Measurements from ENCODE around the gene ADK.
"Not testable (repeated sequence)": the region's sequence is repeated elsewhere in the genome, so short reads cannot be mapped to it uniquely, and the experiment has no call there.

ADK gene

DNA sequence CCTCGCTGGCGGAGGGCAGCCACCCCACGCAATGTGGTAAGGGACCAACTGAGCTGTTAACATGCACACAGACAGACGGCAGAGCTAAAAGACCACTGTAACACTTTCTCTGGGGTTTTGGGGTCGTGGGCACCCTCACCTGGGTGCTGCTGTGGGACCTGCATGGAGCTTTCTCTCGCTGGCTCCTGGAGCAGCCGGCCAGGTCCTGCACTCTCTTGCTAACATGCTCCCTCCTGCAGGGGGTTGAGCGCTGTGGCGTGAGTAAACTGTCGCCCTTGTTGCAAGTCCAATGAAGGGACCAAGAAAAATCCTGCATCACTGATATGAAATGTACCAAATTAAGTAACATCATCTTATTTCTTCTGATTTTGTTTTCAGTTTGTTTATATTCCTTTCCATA lies 92.0 kb downstream of the ADK start:
- no peak for DNase-seq (ENCODE audit: low read depth)

DNA sequence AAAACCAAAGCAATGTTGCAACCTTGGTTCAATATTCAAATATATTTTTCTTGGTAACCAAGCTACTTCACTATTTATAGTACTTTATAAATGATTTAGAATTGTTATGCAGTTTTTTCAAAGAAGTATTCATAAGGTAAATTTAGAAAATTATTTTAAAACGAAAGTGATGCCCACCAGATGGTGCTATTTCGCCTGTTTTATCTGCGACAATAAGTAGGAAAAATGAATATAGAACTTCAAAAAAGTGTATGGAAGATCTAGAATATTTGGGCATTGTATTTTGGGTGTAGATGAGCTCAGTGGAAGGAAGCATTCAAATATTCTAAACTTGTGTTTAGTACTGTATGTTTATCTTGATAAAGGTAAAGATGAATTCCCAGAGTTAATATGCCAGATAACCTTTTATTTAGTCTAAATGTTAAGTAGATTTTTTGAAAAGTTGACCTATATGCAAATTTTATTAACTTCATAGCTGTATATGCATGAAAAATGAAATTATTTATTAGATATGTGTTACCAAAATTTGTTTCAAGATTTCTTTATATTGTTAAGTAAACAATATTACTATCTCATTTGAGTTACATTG lies 93.2 kb downstream of the ADK start:
- DNase-seq (ENCODE audit: low read depth) = no peak

DNA sequence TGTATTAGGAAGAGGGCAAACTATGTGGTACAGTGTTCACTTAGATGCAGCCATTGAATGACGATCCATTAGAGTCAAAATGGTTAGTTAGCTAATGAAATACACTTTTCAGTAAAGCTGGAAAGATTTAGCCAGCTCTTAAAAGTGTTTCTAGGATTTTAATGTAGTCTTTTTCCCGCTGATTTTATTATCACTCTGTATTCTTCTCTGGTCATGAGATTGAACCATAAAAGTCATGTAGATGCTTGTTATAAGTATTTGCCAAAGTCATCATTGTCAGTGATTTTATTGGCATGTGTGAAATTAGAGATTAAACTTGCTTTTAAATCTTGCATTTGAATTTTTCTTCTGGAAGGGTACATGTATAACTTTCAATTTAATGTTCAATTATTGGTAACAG lies 93.8 kb downstream of the ADK start:
- DNase-seq (ENCODE audit: low read depth) = no peak

DNA sequence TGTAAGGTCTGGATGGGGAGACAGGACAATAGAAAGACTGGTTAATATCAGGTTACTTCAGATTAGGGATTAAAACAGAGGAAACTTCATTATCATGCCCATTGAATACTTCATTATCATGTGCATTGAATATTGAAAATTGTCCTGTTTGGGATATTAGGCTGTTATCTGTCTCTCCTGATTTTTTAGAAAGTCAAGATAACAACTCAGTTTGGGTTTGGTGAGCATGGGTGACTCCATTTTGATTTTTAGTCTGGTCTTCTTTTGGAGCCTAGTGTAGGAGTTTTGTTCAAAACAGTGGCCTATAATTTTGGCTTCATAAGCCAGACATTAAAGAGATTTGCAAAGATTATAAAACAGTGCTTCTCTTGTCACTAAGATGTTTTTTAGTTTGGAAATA lies 95.5 kb downstream of the ADK start:
- DNase-seq (ENCODE audit: low read depth) = no peak

DNA sequence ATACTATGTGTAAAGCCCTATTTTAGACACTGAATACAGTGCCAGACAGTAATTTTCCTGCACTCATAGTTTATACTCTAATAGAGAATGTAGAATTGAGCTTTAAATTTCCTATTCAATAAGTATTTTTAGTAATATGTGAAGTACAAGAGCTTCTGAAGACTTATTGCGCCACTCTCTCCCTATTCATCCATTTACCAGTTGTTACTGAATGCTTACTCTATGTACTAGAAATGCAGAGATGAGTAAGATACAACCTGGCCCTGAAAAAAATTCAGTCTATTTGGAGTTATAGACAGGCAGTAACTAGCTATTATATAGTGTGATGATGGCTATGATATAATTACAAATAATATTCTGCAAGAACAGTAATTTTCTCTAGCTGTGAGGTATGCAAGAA lies 98.8 kb downstream of the ADK start:
- DNase-seq (ENCODE audit: low read depth) = no peak

DNA sequence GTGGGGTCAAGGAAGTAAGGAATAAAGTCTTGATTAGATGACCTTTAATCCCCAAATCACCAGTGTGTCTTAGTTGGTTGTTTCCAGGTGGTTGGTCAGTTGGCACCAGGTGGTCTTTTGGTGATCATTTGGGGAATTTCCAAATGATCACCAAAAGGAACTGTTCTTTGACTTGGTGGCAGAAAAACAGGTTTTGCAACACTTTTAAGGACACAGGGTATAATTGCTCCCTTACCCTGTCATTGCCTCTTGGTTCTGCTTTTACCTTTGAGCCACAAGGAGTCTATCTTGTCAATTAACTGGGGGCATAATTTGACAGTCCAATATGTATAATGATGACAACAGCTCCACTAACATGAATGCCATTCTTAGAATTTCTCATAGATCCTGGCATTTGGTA lies 104.2 kb downstream of the ADK start:
- DNase-seq (ENCODE audit: low read depth) = no peak

DNA sequence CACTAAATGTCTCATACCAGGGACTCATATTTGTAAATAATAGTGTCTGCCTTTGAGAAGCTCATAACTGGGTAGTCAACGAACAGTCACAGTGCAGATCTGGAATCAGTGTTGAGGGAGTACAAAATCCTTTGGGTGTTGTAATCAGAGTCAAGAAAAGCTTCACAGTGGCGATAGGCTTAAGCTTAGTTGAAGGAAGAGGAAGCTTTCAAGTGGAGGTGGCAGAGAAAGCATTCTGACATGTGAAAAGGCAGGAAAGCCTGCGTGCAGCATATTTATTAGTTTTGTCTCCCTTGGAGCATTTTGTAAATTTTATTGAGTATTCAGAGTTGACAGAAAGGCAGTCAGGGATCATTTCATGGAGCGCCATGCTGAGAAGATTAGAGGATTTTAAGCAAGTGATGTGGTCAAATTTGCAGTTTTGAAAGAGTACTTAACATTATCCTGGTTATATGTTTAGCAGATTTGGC lies 104.9 kb downstream of the ADK start:
- DNase-seq (ENCODE audit: low read depth) = no peak

DNA sequence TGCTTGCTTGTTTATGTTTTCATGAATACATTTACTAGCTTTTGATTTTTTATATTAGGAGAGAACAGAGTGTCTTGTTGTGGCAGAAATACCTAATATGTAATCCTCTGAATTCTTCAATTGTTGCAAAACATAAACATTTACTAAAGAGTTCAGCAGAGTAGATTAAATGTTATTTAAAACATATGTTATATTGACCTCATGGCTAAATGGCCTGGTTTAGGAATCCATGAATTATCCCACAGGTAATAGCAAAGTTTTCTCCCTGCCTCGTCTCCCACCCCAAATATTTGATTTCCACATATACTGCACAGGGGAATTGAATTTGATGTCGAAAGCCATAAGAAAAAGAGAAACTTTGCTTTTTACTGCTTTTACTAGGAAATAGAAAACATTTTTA lies 111.8 kb downstream of the ADK start:
- no peak for DNase-seq (ENCODE audit: low read depth)

DNA sequence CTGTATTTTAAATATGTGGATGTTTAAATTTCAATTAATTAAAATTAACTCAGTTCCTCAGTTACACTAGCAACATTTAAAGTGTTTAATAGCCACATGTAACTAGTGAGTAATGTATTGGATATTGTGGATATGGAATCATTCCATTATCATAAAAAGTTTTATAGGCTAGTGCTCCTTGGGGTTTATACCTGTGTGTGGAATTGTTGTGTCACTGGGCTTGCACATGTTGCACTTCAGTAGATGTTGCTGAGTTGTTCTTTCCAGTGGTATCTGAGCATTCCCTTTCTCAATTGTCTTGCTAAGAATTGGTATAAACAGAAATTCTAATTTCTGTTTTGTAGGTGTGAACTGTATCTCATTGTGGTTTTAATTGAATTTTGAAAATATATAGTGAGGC lies 113.0 kb downstream of the ADK start:
- DNase-seq (ENCODE audit: low read depth) = no peak

DNA sequence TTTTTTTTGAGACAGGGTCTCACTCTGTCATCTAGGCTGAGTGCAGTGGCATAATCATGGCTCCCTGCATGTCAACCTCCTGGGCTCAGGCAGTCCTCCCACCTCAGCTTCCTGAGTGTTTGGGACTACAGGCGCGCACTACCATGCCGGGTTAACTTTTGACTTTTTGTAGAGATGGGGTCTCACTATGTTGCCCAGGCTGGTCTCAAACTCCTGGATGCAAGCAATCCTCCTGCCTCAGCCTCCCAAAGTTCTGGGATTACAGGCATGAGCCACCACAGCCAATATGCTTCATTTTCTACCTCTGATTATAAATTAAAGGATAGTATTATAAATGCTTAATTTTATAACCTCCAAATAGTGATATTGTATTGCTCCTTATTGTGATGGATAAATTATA lies 121.3 kb downstream of the ADK start:
- DNase-seq (ENCODE audit: low read depth) = no peak

DNA sequence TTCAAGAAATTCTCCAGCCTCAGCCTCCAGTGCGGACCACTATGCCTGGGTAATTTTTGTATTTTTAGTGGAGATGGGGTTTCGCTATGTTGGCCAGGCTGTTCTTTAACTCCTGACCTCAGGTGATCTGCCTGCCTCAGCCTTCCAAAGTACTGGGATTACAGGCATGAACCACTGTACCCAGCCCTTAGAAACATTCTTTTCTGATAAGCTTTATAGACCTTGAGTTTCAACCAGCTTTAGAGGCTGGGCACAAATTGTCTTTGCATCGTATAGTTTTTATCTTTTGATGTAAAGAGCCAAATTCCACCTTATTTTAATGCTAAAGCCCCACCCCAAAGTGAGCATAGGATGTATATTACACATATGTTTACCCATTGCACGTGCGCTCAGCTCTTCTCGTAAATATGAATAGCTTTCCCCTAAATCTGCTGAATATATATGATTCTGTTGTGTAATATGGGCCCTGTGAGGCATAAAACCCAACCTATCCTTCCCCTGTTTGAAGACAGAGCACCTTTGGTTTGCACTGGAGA lies 124.8 kb downstream of the ADK start:
- DNase-seq (ENCODE audit: low read depth) = no peak

DNA sequence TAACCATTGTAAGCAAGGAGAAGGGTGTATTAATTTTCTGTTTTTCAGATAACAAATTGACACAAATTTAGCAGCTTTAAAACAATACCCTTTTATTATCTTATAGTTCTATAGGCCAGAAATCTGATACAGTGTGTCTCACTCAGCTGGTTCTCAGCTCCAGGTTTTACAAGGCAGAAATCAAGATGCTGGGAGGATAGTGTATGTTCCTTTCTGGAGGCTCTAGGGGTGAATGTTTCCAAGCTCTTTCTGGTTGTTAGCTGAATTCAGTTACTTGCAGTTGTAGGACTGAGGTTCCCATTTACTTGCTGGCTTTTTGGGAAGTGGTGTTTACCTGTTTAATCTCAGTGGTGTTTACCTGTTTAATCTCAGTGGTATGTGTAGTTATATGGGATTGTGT lies 125.4 kb downstream of the ADK start:
- no peak for DNase-seq (ENCODE audit: low read depth)

DNA sequence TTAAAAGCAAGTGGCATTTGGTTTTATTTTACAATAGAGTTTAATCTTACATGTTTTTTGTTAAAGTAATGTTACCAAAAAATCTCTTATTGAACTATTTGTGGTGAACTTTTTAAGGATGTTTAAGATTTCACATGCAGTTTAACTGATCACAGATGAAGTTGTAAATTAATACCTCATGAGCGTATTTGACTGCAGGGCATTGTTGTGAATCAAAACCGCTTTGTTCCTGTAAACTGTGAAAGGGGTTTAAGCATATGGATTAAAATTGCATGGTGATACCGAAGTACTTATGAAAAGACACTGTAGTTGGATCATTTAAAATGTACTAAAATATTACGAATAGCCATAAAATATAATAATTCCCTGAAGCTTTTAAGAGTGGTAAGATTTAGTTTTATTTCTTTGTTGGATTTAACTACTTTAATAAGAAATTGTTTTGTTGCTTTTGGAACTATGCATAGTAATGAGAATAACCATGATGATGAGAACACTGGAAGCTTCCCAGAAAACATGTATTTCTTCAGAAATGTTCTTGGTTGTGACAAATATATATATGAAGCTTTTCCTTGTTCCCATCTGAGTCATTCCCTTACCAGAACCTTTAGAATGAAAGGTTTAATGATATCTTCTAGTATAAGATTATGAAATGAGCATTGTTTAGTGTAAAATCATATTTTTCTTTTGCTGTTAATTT lies 131.3 kb downstream of the ADK start:
- peak; percentile 28 for DNase-seq (ENCODE audit: low read depth)

DNA sequence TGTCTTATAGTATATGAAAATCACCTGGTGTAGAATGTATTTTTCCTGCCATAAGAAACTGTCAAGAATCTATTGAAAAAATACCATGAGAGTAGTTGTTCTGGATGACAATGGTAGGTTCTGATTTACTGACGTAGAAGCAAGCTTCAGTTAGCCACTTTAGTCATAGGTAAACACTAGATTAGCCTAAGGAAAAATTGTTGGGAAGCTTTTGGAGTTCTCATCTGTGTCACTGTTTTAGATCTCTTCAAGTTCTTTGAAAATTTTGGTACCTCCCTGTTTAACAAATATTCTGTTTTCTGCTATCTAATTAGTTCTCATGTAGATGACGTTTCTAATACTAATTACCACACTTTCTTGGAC lies 131.8 kb downstream of the ADK start:
- DNase-seq (ENCODE audit: low read depth) = no peak

DNA sequence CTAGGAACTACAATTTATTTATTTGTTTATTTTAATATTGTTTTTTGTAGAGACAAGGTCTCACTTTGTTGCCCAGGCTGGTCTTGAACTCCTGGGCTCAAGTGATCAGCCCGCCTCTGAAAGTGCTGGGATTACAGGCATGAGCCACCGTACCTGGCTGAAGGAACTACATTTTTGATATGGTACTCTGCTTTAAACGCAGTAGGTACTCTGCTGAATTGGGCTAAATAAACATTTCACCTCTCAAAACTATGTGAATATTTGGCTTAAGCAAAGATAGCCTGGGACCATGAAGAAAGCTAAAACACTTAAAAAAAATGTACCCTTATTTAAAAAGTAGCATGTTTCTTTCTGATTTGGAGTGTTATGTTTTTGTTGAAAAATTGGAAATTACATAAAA lies 138.2 kb downstream of the ADK start:
- DNase-seq (ENCODE audit: low read depth) = no peak

DNA sequence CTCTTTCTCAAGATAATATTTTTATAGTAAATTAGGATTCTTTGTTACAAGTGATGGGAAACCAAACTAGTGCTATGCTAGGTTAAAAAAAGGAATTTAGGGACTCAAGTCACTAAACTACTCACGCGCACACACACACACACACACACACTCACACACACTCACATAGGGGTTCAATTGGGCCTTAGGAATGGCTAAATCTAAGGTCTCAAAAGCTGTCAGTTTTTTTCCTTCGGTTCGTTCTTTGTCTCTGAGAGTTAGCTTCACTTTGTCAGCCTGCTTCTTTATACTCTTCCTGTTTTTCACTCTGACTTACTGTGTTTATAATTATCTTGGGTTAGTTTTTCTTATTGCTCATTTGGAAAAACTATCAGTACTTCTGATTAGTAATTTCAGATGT lies 138.9 kb downstream of the ADK start:
- DNase-seq (ENCODE audit: low read depth) = no peak

DNA sequence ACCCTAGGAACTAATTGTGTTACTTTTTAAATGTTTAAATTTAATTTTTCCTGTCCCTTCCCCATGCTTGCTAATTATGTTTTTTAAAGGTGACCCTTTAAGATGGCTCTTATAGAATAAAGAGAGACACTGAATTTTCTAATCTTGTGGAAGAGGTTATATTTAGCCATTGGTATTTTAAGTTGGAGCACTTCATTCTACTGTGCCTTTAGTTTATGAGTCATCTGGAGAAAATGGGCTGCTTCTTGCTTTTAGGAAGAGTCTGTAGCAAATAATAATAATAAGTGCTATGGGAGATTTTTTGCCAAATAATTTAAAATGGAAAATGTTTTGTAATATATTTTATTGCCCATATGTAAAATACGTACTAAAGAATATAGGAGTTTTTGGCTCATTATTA lies 139.7 kb downstream of the ADK start:
- no peak for DNase-seq (ENCODE audit: low read depth)

DNA sequence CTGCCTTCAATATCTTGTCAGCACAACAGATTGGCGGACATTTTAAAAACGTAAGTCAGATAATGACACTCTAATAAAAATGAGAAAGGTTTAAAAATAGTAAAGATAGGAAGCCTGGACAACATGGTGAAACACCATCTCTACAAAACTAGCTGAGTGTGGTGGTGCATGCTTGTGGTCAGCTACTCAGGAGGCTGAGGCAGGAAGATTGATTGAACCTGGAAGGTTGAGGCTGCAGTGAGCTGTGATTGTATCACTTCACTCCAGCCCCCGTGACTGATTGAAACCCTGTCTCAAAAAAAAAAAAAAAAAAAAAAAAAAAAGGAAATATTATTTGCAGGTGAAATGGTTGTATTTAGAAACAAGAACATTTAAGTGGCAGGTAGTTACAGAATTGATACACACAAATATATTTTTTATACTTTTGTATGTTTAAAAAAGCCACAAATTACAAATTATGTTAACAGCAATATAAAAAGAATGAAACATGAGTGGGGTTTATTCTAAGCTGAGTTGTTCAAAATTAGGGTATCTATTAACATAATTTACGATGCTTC lies 141.9 kb downstream of the ADK start:
- DNase-seq (ENCODE audit: low read depth) = no peak

DNA sequence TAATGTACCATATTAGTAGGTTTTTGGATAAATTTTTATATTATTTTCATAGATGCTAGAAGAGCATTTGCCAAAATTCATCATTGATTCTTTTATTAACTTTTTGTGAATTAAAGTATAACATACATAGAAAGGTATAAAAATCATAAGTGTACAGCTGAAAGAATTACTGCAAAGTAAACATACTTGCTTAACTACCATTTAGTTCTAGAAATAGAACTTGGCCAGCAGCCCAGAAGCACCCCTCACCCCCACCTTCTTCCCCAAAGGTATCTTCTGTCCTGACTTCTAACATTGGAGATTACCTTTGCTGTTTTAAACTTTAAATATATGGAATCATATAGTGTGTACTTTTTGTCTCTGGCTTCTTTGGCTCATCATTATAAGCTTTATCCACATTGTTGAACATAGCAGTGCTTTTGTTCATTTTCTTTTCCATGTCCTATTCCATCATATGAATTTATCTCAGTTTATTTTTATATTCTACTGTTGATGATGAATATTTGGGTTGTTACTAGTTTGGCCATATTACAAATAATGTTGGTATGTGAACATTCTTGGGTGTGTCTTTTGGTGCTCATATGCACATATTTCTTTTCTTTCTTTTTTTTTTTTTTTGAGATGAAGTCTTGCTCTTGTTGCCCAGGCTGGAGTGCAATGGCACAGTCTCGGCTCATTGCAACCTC lies 142.8 kb downstream of the ADK start:
- DNase-seq (ENCODE audit: low read depth) = peak; percentile 61

DNA sequence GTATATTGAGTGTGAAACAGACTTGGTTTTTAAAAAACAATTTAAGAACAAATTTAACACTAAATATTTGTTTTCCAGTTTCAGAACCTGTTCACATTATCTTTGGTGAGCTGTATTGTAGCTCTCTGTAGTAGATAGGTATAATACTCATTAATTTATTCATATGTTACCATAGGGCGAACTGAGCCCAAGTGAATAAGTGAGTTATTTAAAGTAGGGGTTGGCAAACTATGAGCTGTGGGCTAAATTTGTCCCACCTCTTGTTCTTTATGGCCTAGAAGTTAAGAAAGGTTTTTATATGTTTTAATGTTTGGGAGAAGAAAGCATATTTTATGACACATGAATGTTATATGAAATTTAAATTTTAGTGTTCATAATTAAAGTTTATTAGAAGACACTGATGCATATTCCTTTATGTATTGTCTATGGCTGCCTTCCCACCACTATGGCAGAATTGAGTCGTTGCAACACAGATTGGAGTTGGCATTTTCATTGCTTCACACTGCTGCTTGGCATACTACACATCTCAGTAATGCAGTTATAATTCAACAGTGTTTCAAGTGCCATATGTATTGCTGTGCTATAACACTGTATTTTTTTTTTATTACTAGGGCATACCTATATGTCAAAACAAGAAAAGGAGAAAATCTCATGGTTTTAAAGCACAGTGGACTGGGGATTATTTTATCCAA lies 146.5 kb downstream of the ADK start:
- DNase-seq (ENCODE audit: low read depth) = no peak

DNA sequence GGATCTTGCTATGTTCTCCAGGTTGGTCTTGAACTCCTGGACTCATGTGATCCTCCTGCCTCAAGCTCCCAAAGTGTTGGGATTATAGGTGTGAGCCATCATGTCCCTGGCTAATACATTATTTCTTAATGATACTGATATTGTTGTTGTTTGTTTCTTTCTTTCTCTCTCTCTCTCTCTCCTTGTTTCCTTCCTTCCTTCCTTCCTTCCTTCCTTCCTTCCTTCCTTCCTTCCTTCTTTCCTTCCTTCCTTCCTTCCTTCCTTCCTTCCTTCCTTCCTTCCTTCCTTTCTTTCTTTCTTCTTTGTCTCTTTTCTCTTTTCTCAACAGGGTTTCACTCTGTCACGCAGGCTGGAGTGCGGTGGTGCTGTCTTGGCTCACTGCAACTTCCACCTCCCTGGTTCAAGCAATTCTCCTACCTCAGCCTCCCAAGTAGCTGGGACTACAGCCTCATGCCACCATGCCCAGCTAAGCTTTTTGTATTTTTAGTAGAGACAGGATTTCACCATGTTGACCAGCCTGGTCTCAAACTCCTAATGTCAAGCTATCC lies 149.1 kb downstream of the ADK start:
- DNase-seq (ENCODE audit: low read depth) = not testable (repeated sequence)

DNA sequence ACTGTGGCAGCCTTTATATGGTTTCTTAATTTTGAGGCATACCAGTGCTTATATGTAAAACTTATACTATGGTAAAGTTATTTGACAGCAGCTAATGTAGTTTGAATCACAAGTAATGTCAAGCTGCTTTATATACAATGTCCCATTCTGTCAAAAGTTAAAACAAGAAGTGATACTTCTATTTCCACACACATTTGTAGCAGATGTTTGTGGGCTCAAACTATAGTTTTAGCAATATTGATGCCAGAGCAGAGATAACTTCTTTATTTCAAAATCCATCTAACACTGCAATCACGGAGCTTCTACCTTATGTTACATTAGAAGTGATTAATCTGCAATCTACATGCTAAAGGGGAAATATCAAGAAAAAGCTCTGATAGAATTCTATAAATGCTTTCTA lies 149.6 kb downstream of the ADK start:
- no peak for DNase-seq (ENCODE audit: low read depth)
